Peyer's patch (tissue), 4 donors: ENCODE data around the gene ACSS1. TPM values are rescaled to one million over a fixed set of nuclear protein-coding genes. Genes with fewer than 3 reads are reported as not detected.

Experiments
- DNase-seq, 3 donors: peaks; one replicate each; pipeline ENCODE4 v3.0.0-alpha.2; 2017 to 2019
- H3K27ac ChIP-seq, 4 donors: fragments of 200-600 bp; sonication (generic); one replicate each; pipeline ENCODE4 v1.5.1; 2016 to 2019
- H3K27me3 ChIP-seq, 2 donors: fragments of 200-600 bp; sonication (generic); one replicate each; pipeline ENCODE4 v1.5.1; 2019
- H3K36me3 ChIP-seq, 3 donors: fragments of 200-600 bp; sonication (generic); one replicate each; pipeline ENCODE4 v1.5.1; 2016 to 2019
- H3K4me1 ChIP-seq, 4 donors: fragments of 200-600 bp; sonication (generic); one replicate each; pipeline ENCODE4 v1.5.1; 2016 to 2019
- H3K4me3 ChIP-seq, 4 donors: fragments of 200-600 bp; sonication (generic); 1 replicate in 3 of 4; 2 replicates in 1 of 4; pipeline ENCODE4 v1.5.1; 2016 to 2019; ENCODE audit warnings: mild to moderate bottlenecking in 1 of 4
- H3K9me3 ChIP-seq, 4 donors: fragments of 200-600 bp; sonication (generic); one replicate each; pipeline ENCODE4 v1.5.1; 2016 to 2019; ENCODE audit warnings: mild to moderate bottlenecking in 1 of 4
- POLR2A ChIP-seq, 2 donors: fragments of 450-650 bp; IDR thresholded peaks; one replicate each; pipeline ENCODE4 v1.5.1; 2017; ENCODE audit warnings: antibody characterized with exemption in 2 of 2, mild to moderate bottlenecking in 2 of 2, moderate library complexity in 2 of 2
- total RNA-seq, 4 donors: library from RNA; depleted of rRNA; stranded (reverse); fragments of >200 nt; gene quantifications; one replicate each; pipeline ENCODE4 v1.1.0, GENCODE V29; 2016
- TF ChIP-seq, protein P1 (sequence below), 6 experiments: fragments of 450-650 bp in 4 of 6; fragments of 200-600 bp in 2 of 6; sonication (generic) in 1 of 6; IDR thresholded peaks; one replicate each; pipeline ENCODE4 v1.5.1; 2017 to 2019; ENCODE audit warnings: antibody characterized with exemption in 6 of 6, mild to moderate bottlenecking in 3 of 6, moderate library complexity in 1 of 6

The ACSS1 gene
- total RNA-seq, 4 donors from 2014 or later: 49.5 to 160 (median 134) TPM

DNA sequence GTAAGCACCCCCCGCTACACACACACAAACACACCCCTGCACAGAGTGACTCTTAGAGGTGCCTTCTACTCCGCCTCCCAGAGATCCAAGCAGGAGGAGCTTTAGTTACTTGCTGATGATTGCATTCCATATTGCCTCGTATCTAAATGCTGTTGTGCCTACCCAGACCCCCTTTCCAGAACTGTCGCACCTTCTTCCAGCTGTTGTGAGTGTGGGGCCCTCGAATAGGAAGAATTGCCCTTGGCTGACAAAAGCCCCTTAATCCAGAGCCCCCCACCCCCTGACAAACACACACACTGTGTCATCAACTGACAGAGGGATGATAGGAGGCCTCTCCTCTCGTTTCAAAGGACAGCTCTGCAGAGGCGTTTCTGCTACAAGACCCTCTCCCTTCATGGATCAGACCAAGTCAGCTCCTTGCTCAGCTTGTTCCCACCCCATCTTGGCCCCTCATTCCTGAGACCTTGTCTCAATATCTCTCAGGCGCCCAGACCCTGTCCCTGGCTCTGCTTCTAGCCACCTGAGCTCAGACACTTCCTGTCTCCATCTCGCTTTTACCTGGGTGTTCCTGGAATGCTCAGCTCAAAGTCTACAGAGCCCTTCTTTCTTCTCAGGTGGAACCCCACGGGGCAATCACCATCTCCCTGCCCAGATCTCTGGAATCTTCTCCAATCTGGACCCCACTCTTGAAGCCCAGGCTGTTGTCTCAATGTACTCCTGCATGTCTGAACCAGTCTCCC lies 28.0 kb upstream of the ACSS1 start:
- Histone ChIP-seq H3K36me3 (no peaks in the 10 kb centered on the region), H3K4me3 (no peak overlapping the region), H3K27me3 (peaks cover 0 to 39% of the 10 kb centered on the region in 2 donors), H3K4me1 (peaks cover 0 to 8% (median 2%) of the 10 kb centered on the region in 4 donors), H3K9me3 (no peaks in the 10 kb centered on the region), H3K27ac (no peak overlapping the region)
- peak in 1 of 3 donors; percentile 9 for DNase-seq
- no peak for TF ChIP-seq POLR2A (IDR thresholded peaks at IDR 0.05)
- TF ChIP-seq, protein P1, sequence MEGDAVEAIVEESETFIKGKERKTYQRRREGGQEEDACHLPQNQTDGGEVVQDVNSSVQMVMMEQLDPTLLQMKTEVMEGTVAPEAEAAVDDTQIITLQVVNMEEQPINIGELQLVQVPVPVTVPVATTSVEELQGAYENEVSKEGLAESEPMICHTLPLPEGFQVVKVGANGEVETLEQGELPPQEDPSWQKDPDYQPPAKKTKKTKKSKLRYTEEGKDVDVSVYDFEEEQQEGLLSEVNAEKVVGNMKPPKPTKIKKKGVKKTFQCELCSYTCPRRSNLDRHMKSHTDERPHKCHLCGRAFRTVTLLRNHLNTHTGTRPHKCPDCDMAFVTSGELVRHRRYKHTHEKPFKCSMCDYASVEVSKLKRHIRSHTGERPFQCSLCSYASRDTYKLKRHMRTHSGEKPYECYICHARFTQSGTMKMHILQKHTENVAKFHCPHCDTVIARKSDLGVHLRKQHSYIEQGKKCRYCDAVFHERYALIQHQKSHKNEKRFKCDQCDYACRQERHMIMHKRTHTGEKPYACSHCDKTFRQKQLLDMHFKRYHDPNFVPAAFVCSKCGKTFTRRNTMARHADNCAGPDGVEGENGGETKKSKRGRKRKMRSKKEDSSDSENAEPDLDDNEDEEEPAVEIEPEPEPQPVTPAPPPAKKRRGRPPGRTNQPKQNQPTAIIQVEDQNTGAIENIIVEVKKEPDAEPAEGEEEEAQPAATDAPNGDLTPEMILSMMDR (IDR thresholded peaks at IDR 0.05): no peak

DNA sequence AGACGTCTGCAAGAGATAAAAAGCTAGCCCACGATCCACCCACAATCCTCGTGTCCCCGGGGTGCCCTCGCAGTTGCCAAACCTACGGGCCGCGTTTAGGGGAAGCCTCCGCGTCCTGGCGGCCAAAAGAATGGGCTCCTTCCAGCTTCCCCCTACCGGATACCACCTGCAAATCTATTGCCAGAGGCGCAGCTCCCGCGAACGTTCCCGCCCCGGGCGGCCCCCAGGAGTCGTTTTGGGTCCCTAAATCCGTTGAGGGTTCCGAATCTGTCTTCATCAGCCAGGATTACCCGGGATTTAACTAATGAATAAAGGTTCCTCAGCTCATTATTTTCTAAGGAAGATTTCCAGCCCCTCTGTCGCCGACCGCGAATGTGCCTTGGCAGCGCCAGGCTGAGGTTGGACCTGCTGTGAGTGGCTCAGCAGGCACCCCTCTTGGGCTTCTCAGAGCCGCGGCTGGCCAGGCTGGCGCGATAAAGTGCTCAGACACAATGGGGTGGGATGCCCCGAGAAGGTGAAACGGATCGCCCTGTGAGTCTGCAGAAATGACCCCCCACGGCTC lies 26.8 kb upstream of the ACSS1 start:
- TF ChIP-seq, protein P1 (IDR thresholded peaks at IDR 0.05): no peak
- no peak for TF ChIP-seq POLR2A (IDR thresholded peaks at IDR 0.05)
- Histone ChIP-seq H3K27ac (no peak overlapping the region), H3K4me3 (no peak overlapping the region), H3K36me3 (no peaks in the 10 kb centered on the region), H3K9me3 (no peaks in the 10 kb centered on the region), H3K27me3 (peaks cover 0 to 40% of the 10 kb centered on the region in 2 donors), H3K4me1 (peaks cover 0 to 8% (median 2%) of the 10 kb centered on the region in 4 donors)
- peak in 1 of 3 donors; percentile 6 for DNase-seq

DNA sequence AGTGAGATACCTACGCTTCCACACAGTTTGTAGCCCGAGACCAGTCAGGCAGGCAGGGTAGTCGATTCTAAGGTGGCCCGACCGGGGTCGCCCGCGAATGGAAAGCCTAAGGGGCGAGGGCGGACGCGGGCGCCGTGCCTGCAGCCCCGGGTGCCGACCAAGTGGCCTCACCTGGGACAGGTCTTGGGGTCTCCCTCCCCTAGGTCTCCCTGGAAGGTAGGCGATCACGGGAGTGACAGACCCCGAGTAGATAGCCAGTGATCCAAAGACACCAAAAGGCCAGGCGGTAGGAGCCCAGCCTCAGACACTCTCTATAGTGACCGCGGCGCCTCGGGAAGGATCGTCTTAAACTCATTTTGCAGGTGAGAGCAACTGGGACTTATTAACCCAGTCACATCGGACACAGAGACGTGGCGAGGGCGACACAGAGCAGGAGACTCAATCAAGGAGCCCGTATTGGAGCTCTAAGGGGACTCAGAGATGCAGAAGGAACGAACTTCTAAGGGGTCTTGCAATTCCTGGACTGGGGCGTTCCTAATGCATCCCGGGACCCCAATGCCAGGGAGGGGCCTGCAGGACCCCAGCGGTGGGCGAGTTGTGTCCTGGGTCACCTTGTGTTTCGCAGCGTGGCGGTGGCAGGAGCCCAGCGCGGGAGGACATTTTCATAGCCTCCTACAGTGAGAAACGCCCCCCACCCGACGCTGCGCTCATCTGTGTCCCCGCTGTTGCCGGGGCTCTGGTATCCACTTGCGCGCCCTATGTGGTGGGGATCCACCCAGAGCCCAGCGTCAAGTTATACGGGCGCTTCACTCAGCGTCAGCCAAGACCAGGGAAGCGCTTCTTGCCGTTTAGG lies 26.1 kb upstream of the ACSS1 start:
- Histone ChIP-seq H3K4me1 (peaks cover 0 to 8% (median 2%) of the 10 kb centered on the region in 4 donors), H3K27ac (no peak overlapping the region)
- DNase-seq: peak in 1 of 3 donors; percentile 8

DNA sequence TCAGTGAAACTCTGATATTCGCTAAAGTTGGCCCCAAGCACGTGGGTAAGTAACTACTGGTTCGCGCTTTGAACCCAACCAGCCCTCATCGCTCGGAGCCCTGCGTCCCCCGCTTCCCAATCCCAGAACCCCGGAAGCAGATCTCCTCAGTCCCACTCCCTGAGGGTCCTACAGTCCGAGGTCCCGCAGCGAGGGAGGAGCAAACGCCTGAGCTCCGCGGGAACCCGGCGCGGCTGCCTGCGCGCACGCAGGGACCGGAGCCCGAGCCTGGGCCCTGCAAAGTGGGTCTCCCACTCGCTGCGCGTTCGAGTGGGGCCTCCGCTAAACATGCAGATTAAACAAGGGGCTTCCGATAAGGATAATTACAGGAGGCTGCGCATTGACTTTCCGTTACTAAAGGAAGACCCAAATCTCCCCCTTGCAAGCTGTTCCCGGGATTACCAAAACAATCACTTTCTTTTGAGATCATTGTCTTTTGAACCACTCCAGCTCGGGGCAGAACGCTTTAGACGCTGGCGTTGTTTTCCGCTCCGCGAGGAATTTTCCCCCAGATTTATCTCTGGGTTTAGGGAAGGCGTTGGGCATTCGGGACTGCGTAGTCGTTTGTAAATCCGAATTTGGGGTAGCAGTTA lies 25.3 kb upstream of the ACSS1 start:
- TF ChIP-seq POLR2A (IDR thresholded peaks at IDR 0.05): no peak
- TF ChIP-seq, protein P1 (IDR thresholded peaks at IDR 0.05): no peak
- peak in 1 of 3 donors; percentile 1 for DNase-seq
- Histone ChIP-seq H3K27ac (no peak overlapping the region), H3K36me3 (no peaks in the 10 kb centered on the region), H3K27me3 (peaks cover 0 to 40% of the 10 kb centered on the region in 2 donors), H3K4me3 (no peak overlapping the region), H3K4me1 (peaks cover 0 to 8% (median 2%) of the 10 kb centered on the region in 4 donors), H3K9me3 (no peaks in the 10 kb centered on the region)

More for the DNA sequence above, 26.1 kb upstream of the ACSS1 start:
- H3K9me3 ChIP-seq: no peaks in the 10 kb centered on the region
- no peaks in the 10 kb centered on the region for H3K36me3 ChIP-seq
- TF ChIP-seq, protein P1 (IDR thresholded peaks at IDR 0.05): peak in 1 of 6 experiments; percentile 38
- no peak for TF ChIP-seq POLR2A (IDR thresholded peaks at IDR 0.05)
- H3K27me3 ChIP-seq: peaks cover 0 to 40% of the 10 kb centered on the region in 2 donors
- no peak overlapping the region for H3K4me3 ChIP-seq

DNA sequence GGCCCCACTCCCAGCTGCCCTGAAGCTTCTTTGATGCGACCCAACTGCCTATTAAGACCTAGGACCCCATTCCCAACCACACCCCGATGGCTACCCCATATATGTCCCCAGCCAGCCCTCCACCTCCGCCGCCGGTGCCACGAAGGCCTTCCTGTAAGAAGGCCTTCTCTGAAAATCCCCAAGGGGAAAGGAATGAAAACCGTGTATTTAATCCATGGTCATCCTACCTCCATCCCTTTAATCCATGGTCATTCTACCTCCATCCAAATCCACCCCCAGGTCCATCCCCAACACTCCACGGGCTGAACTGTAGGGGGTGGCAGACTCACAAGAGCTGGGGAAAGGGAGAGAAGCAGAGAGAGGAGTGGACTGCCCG lies 24.5 kb upstream of the ACSS1 start:
- DNase-seq: peak in 1 of 3 donors; percentile 1
- H3K27ac ChIP-seq: no peak overlapping the region
- peaks cover 0 to 40% of the 10 kb centered on the region in 2 donors for H3K27me3 ChIP-seq
- H3K4me1 ChIP-seq: peaks cover 0 to 12% (median 2%) of the 10 kb centered on the region in 4 donors
- TF ChIP-seq, protein P1 (IDR thresholded peaks at IDR 0.05): no peak
- no peak for TF ChIP-seq POLR2A (IDR thresholded peaks at IDR 0.05)
- H3K9me3 ChIP-seq: no peaks in the 10 kb centered on the region
- H3K4me3 ChIP-seq: no peak overlapping the region
- H3K36me3 ChIP-seq: no peaks in the 10 kb centered on the region
